HEK293 (cell line): ENCODE data around the gene SLC37A2.

Source experiments
- CTCF ChIP-seq: fragments of 450-650 bp; formaldehyde crosslinking; IDR thresholded peaks from 2 replicates; pipeline ENCODE4 v1.5.1; 2016; ENCODE audit warnings: missing biosample characterization, missing genetic modification characterization
- YY2 ChIP-seq: fragments of 450-650 bp; formaldehyde crosslinking; IDR thresholded peaks from 2 replicates; pipeline ENCODE4 v1.5.1; 2016; ENCODE audit warnings: missing biosample characterization, missing genetic modification characterization
- ZBTB8A ChIP-seq: fragments of 450-650 bp; formaldehyde crosslinking; IDR thresholded peaks from 2 replicates; pipeline ENCODE4 v1.5.1; 2016; ENCODE audit warnings: missing biosample characterization, missing genetic modification characterization
- ZNF146 ChIP-seq: fragments of 450-650 bp; formaldehyde crosslinking; IDR thresholded peaks from 2 replicates; pipeline ENCODE4 v1.5.1; 2016; ENCODE audit warnings: missing biosample characterization, missing genetic modification characterization
- ZNF202 ChIP-seq: fragments of 450-650 bp; formaldehyde crosslinking; IDR thresholded peaks from 2 replicates; pipeline ENCODE4 v1.5.1; 2016; ENCODE audit warnings: missing biosample characterization, missing genetic modification characterization, borderline replicate concordance
- ZNF324 ChIP-seq: fragments of 450-650 bp; formaldehyde crosslinking; IDR thresholded peaks from 2 replicates; pipeline ENCODE4 v1.5.1; 2016; ENCODE audit warnings: missing biosample characterization, missing genetic modification characterization
- ZNF555 ChIP-seq: fragments of 450-650 bp; formaldehyde crosslinking; conservative IDR thresholded peaks from 2 replicates; pipeline ENCODE4 v1.5.1; 2017; ENCODE audit warnings: missing biosample characterization, mild to moderate bottlenecking, missing genetic modification characterization, inconsistent platforms
- ZNF558 ChIP-seq: fragments of 450-650 bp; formaldehyde crosslinking; IDR thresholded peaks from 2 replicates; pipeline ENCODE4 v1.5.1; 2016; ENCODE audit warnings: missing biosample characterization, missing genetic modification characterization
- ZNF600 ChIP-seq: fragments of 450-650 bp; formaldehyde crosslinking; IDR thresholded peaks from 2 replicates; pipeline ENCODE4 v1.5.1; 2016; ENCODE audit warnings: missing biosample characterization, missing genetic modification characterization
- ZNF776 ChIP-seq: fragments of 450-650 bp; formaldehyde crosslinking; IDR thresholded peaks from 2 replicates; pipeline ENCODE4 v1.5.0; 2017; ENCODE audit warnings: missing biosample characterization, missing genetic modification characterization, borderline replicate concordance

GRCh38 chr11:125091877-125092664, 29.0 kb downstream of the SLC37A2 start:
- TF ChIP-seq ZNF600 (tag by site-specific recombination) = no peak
- no peak for TF ChIP-seq ZNF555 (tag by site-specific recombination)
- TF ChIP-seq ZBTB8A (tag by site-specific recombination) = no peak
- TF ChIP-seq ZNF146 (tag by site-specific recombination) = no peak
- TF ChIP-seq ZNF324 (tag by site-specific recombination) = no peak
- no peak for TF ChIP-seq ZNF202 (tag by site-specific recombination)
- no peak for TF ChIP-seq CTCF (tag by site-specific recombination)
- no peak for TF ChIP-seq ZNF776 (tag by site-specific recombination)
- TF ChIP-seq YY2 (tag by site-specific recombination) = no peak
- TF ChIP-seq ZNF558 (tag by site-specific recombination) = no peak
